IMR-90 (cell line): ENCODE data around the gene CDH15. TPM values are rescaled to one million over a fixed set of nuclear protein-coding genes. Genes with fewer than 3 reads are reported as not detected.

Experiments
- ATAC-seq: fragments of 200-7000 bp; cut with Tn5 transposase; 2 replicates; pipeline ENCODE4 v1.9.1; 2020; ENCODE audit warnings: low read depth, mild to moderate bottlenecking, moderate library complexity
- BruUV-seq: library from RNA; stranded (reverse); fragments of 400-500 nt; replicated peaks from 2 replicates; lab custom pipeline; 2021; lab: Mats Ljungman, UMichigan
- CTCF ChIA-PET: fragments of 300-600 bp; formaldehyde crosslinking; extraction: SDS; loops from one replicate; lab custom pipeline; 2021; ENCODE audit warnings: antibody characterized with exemption; lab: Yijun Ruan, JAX
- POLR2A ChIA-PET: fragments of 300-600 bp; sonication (Branson Sonifier 250); formaldehyde crosslinking; loops from one replicate; lab custom pipeline; 2022; ENCODE audit warnings: antibody characterized with exemption; ENCODE audit not compliant: unreplicated experiment; lab: Charles Lee
- DNase-seq: peaks from one replicate; pipeline ENCODE4 v3.0.0; 2013
- H2AFZ ChIP-seq: replicated peaks from 2 replicates; pipeline ENCODE3; 2013; ENCODE audit warnings: low read length, mild to moderate bottlenecking; ENCODE audit not compliant: poor library complexity
- H2AK5ac ChIP-seq: 2 replicates; pipeline ENCODE4 v1.6.1; 2013; ENCODE audit warnings: low read depth, low read length, inconsistent platforms
- H2AK9ac ChIP-seq: replicated peaks from 2 replicates; pipeline ENCODE3; 2013; ENCODE audit warnings: mild to moderate bottlenecking, low read depth, low read length, moderate library complexity; ENCODE audit not compliant: poor library complexity
- H2BK120ac ChIP-seq: 2 replicates; pipeline ENCODE4 v1.6.1; 2013; ENCODE audit warnings: low read depth, low read length, inconsistent platforms
- H2BK15ac ChIP-seq: 3 replicates; pipeline ENCODE4 v1.6.1; 2013; ENCODE audit warnings: low read depth, low read length, inconsistent platforms
- H2BK20ac ChIP-seq: 2 replicates; pipeline ENCODE4 v1.6.1; 2013; ENCODE audit warnings: low read depth, mild to moderate bottlenecking, inconsistent platforms, low read length, moderate library complexity
- H2BK5ac ChIP-seq: 2 replicates; pipeline ENCODE4 v1.6.1; 2013; ENCODE audit warnings: mild to moderate bottlenecking, low read depth, low read length, inconsistent platforms; ENCODE audit not compliant: poor library complexity, severe bottlenecking
- H3K14ac ChIP-seq: replicated peaks from 2 replicates; pipeline ENCODE4 v1.6.1; 2013; ENCODE audit warnings: low read depth, low read length, inconsistent platforms
- H3K18ac ChIP-seq: 2 replicates; pipeline ENCODE4 v1.6.1; 2013; ENCODE audit warnings: low read depth, low read length, control low read depth
- H3K23ac ChIP-seq: 2 replicates; pipeline ENCODE4 v1.6.1; 2013; ENCODE audit warnings: low read depth, low read length, inconsistent platforms
- H3K27ac ChIP-seq: 2 replicates; pipeline ENCODE4 v1.5.1; 2013; ENCODE audit warnings: mild to moderate bottlenecking, control low read depth, low read length; ENCODE audit not compliant: insufficient read depth
- H3K27me3 ChIP-seq: 2 replicates; pipeline ENCODE4 v1.6.1; 2013; ENCODE audit warnings: low read length; ENCODE audit not compliant: control insufficient read depth, insufficient read depth
- H3K36me3 ChIP-seq: 2 replicates; pipeline ENCODE4 v1.6.1; 2013; ENCODE audit warnings: low read length, mixed read lengths; ENCODE audit not compliant: control insufficient read depth, insufficient read depth
- H3K4ac ChIP-seq: 2 replicates; pipeline ENCODE4 v1.6.1; 2013; ENCODE audit warnings: low read depth, low read length, inconsistent platforms
- H3K4me1 ChIP-seq: 2 replicates; pipeline ENCODE4 v1.6.1; 2013; ENCODE audit warnings: low read length, mixed read lengths; ENCODE audit not compliant: control insufficient read depth, insufficient read depth
- H3K4me2 ChIP-seq: 2 replicates; pipeline ENCODE4 v1.6.1; 2013; ENCODE audit warnings: low read depth, mild to moderate bottlenecking, control low read depth, low read length, moderate library complexity
- H3K4me3 ChIP-seq: 2 replicates; pipeline ENCODE4 v1.5.1; 2013; ENCODE audit warnings: low read depth, mild to moderate bottlenecking, control low read depth, low read length, moderate library complexity; ENCODE audit not compliant: insufficient read depth
- H3K56ac ChIP-seq: 2 replicates; pipeline ENCODE4 v1.6.1; 2013; ENCODE audit warnings: low read length, inconsistent platforms; ENCODE audit not compliant: insufficient read depth; ENCODE audit errors: extremely low read depth
- H3K79me1 ChIP-seq, 2 experiments: 2 replicates each; pipeline ENCODE4 v1.6.1; 2013; ENCODE audit warnings: low read length in 2 of 2, inconsistent platforms in 1 of 2, low read depth in 1 of 2
- H3K9ac ChIP-seq: 2 replicates; pipeline ENCODE4 v1.6.1; 2013; ENCODE audit warnings: low read depth, low read length, control low read depth
- H3K9me1 ChIP-seq: 2 replicates; pipeline ENCODE4 v1.6.1; 2013; ENCODE audit warnings: low read length, inconsistent platforms; ENCODE audit not compliant: insufficient read depth
- H3K9me3 ChIP-seq: 2 replicates; pipeline ENCODE4 v1.6.1; 2013; ENCODE audit warnings: low read length; ENCODE audit not compliant: control insufficient read depth, insufficient read depth
- H4K20me1 ChIP-seq: 2 replicates; pipeline ENCODE4 v1.6.1; 2013; ENCODE audit warnings: low read length, inconsistent platforms; ENCODE audit not compliant: insufficient read depth
- H4K5ac ChIP-seq: 2 replicates; pipeline ENCODE4 v1.6.1; 2013; ENCODE audit warnings: mild to moderate bottlenecking, low read depth, low read length, control low read depth
- H4K8ac ChIP-seq, 2 experiments: 2 replicates each; pipeline ENCODE4 v1.6.1; 2013; ENCODE audit warnings: low read depth in 2 of 2, low read length in 2 of 2, control low read depth in 1 of 2, inconsistent platforms in 1 of 2
- H4K91ac ChIP-seq: 2 replicates; pipeline ENCODE4 v1.6.1; 2013; ENCODE audit warnings: low read depth, low read length, inconsistent platforms; ENCODE audit not compliant: insufficient read depth
- BHLHE40 ChIP-seq: fragments of 150-350 bp; IDR thresholded peaks from 2 replicates; pipeline ENCODE4 v1.6.1; 2016; ENCODE audit warnings: mild to moderate bottlenecking, low read depth, low read length
- CEBPB ChIP-seq: IDR thresholded peaks from 2 replicates; pipeline ENCODE4 v1.6.1; 2012; ENCODE audit warnings: low read depth, low read length, improper control_type of control experiment
- CHD1 ChIP-seq: IDR thresholded peaks from 2 replicates; pipeline ENCODE4 v1.6.1; 2012; ENCODE audit warnings: low read depth, low read length, improper control_type of control experiment
- FOS ChIP-seq: fragments of 150-350 bp; IDR thresholded peaks from 2 replicates; pipeline ENCODE4 v1.6.1; 2016; ENCODE audit warnings: low read depth, low read length
- MAFK ChIP-seq: IDR thresholded peaks from 2 replicates; pipeline ENCODE4 v1.6.1; 2012; ENCODE audit warnings: low read depth, low read length, improper control_type of control experiment
- MAZ ChIP-seq: IDR thresholded peaks from 2 replicates; pipeline ENCODE4 v1.6.1; 2012; ENCODE audit warnings: low read depth, mild to moderate bottlenecking, low read length, improper control_type of control experiment, moderate library complexity, borderline replicate concordance
- MXI1 ChIP-seq: IDR thresholded peaks from 2 replicates; pipeline ENCODE4 v1.6.1; 2012; ENCODE audit warnings: low read depth, mild to moderate bottlenecking, low read length, moderate library complexity, borderline replicate concordance
- NFE2L2 ChIP-seq: fragments of 150-350 bp; IDR thresholded peaks from 2 replicates; pipeline ENCODE4 v1.6.1; 2016; ENCODE audit warnings: low read depth, mild to moderate bottlenecking, low read length
- POLR2A ChIP-seq: IDR thresholded peaks from 2 replicates; pipeline ENCODE4 v1.6.1; 2012; ENCODE audit warnings: mild to moderate bottlenecking, low read depth, low read length
- RAD21 ChIP-seq: IDR thresholded peaks from 2 replicates; pipeline ENCODE4 v1.6.1; 2012; ENCODE audit warnings: low read length, improper control_type of control experiment
- RCOR1 ChIP-seq: IDR thresholded peaks from 2 replicates; pipeline ENCODE4 v1.6.1; 2012; ENCODE audit warnings: mild to moderate bottlenecking, low read length, improper control_type of control experiment; ENCODE audit not compliant: insufficient replicate concordance
- RFX5 ChIP-seq: IDR thresholded peaks from 2 replicates; pipeline ENCODE4 v1.8.0; 2012; ENCODE audit warnings: low read depth, mild to moderate bottlenecking, low read length, moderate library complexity
- SMC3 ChIP-seq: fragments of 150-350 bp; IDR thresholded peaks from 2 replicates; pipeline ENCODE4 v1.6.1; 2016; ENCODE audit warnings: low read depth, mild to moderate bottlenecking, antibody characterized with exemption, low read length, moderate library complexity
- WGBS, 2 experiments: methylation state at CpG; one replicate each; pipeline versions ENCODE4 v1.1.5 to v1.1.7; 2013; ENCODE audit warnings: missing lambda C conversion rate in 2 of 2; ENCODE audit not compliant: insufficient read length in 1 of 2; ENCODE audit errors: extremely low coverage in 2 of 2; 5-methylcytosine and 5-hydroxymethylcytosine counted together
- dilution Hi-C: fragments of 300-500 bp; cut with HindIII; formaldehyde crosslinking; loops from one replicate; pipeline ENCODE4 v1.14.3; 2018; ENCODE audit warnings: low sequenced_read_pairs; ENCODE audit not compliant: unreplicated experiment
- in situ Hi-C: fragments of 300-500 bp; cut with MboI; formaldehyde crosslinking; loops from 3 replicates; pipeline ENCODE4 v1.14.3; 2019; ENCODE audit warnings: low sequenced_read_pairs, inconsistent platforms, mixed read lengths
- intact Hi-C: fragments of 100-400 bp; cut with micrococcal nuclease; formaldehyde crosslinking; loops from 2 replicates; pipeline ENCODE4 v1.10.0; 2022
- polyA plus RNA-seq, 3 experiments: library from polyadenylated mRNA; depleted of rRNA; stranded (reverse); fragments of >200 nt; gene quantifications; 2 replicates each; pipeline ENCODE4 v1.2.3, GENCODE V29; 2012; ENCODE audit warnings: low replicate concordance in 1 of 3
- total RNA-seq: library from RNA; depleted of rRNA; stranded (reverse); fragments of >200 nt; gene quantifications from 2 replicates; pipeline ENCODE4 v1.2.3, GENCODE V29; 2012
- TF ChIP-seq, protein P1 (sequence below): fragments of 150-350 bp; IDR thresholded peaks from 2 replicates; pipeline ENCODE4 v1.6.1; 2016; ENCODE audit warnings: low read depth, mild to moderate bottlenecking, low read length, moderate library complexity, borderline replicate concordance
- TF ChIP-seq, protein P2 (sequence below): fragments of 150-350 bp; IDR thresholded peaks from 2 replicates; pipeline ENCODE4 v1.6.1; 2017; ENCODE audit warnings: mild to moderate bottlenecking, antibody characterized with exemption, low read length, low read depth
- TF ChIP-seq, protein P3 (sequence below): conservative IDR thresholded peaks from 2 replicates; pipeline ENCODE4 v1.5.1; 2012; ENCODE audit warnings: mild to moderate bottlenecking, low read depth, low read length, improper control_type of control experiment

Gene CDH15
- total and polyA plus RNA-seq, 2 of the 4 experiments (the other 2 are of a cell fraction) = 0.18 to 0.62 TPM

DNA sequence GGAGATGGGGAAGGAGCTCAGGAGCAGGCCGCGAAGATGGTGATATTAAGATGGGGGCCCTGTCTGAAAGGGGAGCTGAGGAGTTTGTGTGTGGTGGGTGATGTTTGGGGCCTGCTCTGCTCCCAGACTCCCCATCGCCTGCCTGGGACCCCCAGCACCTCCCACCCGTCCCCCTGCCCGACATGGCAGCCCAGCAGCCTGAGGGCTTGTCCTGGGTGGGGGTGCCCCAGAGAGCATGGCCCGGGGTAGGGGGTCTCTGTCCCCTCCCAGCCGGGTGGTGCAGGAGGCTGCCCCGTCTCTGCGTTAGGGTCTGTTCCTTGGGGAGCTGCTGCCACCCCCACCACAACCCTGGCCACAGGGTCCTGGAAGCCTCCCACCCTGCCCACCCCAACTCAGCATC is 5.2 kb downstream of the CDH15 start:
- ChIA-PET POLR2A (no interaction called here), CTCF (no interaction called here)
- no TSS peak for BruUV-seq
- in situ Hi-C loops (no loop called here), intact Hi-C loops (no loop called here), dilution Hi-C loops (no loop called here)
- no peaks in the 10 kb centered on the region for H3K9me1 ChIP-seq
- no peak overlapping the region for H2BK120ac ChIP-seq
- H3K9ac ChIP-seq = no peak overlapping the region
- H2AK9ac ChIP-seq = no peak overlapping the region
- H3K4me2 ChIP-seq = no peak overlapping the region
- no peaks in the 10 kb centered on the region for H3K36me3 ChIP-seq
- no peak overlapping the region for H4K91ac ChIP-seq
- ATAC-seq (no peak), DNase-seq (no peak)
- H2AFZ ChIP-seq = no peak overlapping the region
- no peak overlapping the region for H4K5ac ChIP-seq
- no peak for TF ChIP-seq BHLHE40
- TF ChIP-seq SMC3 = no peak
- TF ChIP-seq RFX5 = no peak
- no peak for TF ChIP-seq POLR2A
- no peak for TF ChIP-seq NFE2L2
- TF ChIP-seq FOS = no peak
- TF ChIP-seq RCOR1 = no peak
- TF ChIP-seq CEBPB = no peak
- no peak for TF ChIP-seq MAFK
- TF ChIP-seq, protein P1, sequence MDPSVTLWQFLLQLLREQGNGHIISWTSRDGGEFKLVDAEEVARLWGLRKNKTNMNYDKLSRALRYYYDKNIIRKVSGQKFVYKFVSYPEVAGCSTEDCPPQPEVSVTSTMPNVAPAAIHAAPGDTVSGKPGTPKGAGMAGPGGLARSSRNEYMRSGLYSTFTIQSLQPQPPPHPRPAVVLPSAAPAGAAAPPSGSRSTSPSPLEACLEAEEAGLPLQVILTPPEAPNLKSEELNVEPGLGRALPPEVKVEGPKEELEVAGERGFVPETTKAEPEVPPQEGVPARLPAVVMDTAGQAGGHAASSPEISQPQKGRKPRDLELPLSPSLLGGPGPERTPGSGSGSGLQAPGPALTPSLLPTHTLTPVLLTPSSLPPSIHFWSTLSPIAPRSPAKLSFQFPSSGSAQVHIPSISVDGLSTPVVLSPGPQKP = no peak
- TF ChIP-seq, protein P2, sequence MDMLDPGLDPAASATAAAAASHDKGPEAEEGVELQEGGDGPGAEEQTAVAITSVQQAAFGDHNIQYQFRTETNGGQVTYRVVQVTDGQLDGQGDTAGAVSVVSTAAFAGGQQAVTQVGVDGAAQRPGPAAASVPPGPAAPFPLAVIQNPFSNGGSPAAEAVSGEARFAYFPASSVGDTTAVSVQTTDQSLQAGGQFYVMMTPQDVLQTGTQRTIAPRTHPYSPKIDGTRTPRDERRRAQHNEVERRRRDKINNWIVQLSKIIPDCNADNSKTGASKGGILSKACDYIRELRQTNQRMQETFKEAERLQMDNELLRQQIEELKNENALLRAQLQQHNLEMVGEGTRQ = no peak
- TF ChIP-seq, protein P3, sequence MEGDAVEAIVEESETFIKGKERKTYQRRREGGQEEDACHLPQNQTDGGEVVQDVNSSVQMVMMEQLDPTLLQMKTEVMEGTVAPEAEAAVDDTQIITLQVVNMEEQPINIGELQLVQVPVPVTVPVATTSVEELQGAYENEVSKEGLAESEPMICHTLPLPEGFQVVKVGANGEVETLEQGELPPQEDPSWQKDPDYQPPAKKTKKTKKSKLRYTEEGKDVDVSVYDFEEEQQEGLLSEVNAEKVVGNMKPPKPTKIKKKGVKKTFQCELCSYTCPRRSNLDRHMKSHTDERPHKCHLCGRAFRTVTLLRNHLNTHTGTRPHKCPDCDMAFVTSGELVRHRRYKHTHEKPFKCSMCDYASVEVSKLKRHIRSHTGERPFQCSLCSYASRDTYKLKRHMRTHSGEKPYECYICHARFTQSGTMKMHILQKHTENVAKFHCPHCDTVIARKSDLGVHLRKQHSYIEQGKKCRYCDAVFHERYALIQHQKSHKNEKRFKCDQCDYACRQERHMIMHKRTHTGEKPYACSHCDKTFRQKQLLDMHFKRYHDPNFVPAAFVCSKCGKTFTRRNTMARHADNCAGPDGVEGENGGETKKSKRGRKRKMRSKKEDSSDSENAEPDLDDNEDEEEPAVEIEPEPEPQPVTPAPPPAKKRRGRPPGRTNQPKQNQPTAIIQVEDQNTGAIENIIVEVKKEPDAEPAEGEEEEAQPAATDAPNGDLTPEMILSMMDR = no peak
- no peak for TF ChIP-seq MXI1
- no peak for TF ChIP-seq CHD1
- TF ChIP-seq RAD21 = no peak
- no peak for TF ChIP-seq MAZ
- H3K4me1 ChIP-seq = no peaks in the 10 kb centered on the region
- H3K79me1 ChIP-seq = no peaks in the 10 kb centered on the region
- H2BK5ac ChIP-seq = no peak overlapping the region
- H2BK20ac ChIP-seq = no peak overlapping the region
- no peak overlapping the region for H4K8ac ChIP-seq
- H3K18ac ChIP-seq = no peak overlapping the region
- no peak overlapping the region for H3K27ac ChIP-seq
- no peak overlapping the region for H3K4ac ChIP-seq
- no CpG with 5 or more reads among the region's 9 CpGs for WGBS, 2 experiments
- H3K4me3 ChIP-seq = no peak overlapping the region
- no peak overlapping the region for H3K14ac ChIP-seq
- no peaks in the 10 kb centered on the region for H3K9me3 ChIP-seq
- no peaks in the 10 kb centered on the region; the same call in 1 of the 2 replicates for H4K20me1 ChIP-seq
- H3K27me3 ChIP-seq = peaks cover 52% of the 10 kb centered on the region
- no peak overlapping the region for H3K23ac ChIP-seq
- no peak overlapping the region for H2AK5ac ChIP-seq
- H3K56ac ChIP-seq = no peak overlapping the region
- H2BK15ac ChIP-seq = no peak overlapping the region
